SU-DHL-6 (cell line): ENCODE results near the gene CFAP126.

Experiments used
- H2AFZ ChIP-seq: fragments of 200-600 bp; sonication (generic); 2 replicates; pipeline ENCODE4 v1.6.1; 2014; ENCODE audit warnings: low read depth, mild to moderate bottlenecking, moderate library complexity, mixed read lengths, antibody characterized with exemption, low read length; ENCODE audit not compliant: severe bottlenecking
- H3F3A ChIP-seq: fragments of 200-600 bp; shearing (Covaris generic); 2 replicates; pipeline ENCODE4 v1.6.0; 2016; ENCODE audit warnings: antibody characterized with exemption, mild to moderate bottlenecking; ENCODE audit not compliant: insufficient read depth
- H3K27ac ChIP-seq: fragments of 200-600 bp; sonication (generic); 2 replicates; pipeline ENCODE4 v1.5.1; 2016; ENCODE audit warnings: low read depth, mild to moderate bottlenecking, low read length, moderate library complexity, mixed read lengths
- H3K27me3 ChIP-seq: fragments of 200-600 bp; sonication (generic), shearing (Covaris generic); 2 replicates; pipeline ENCODE4 v1.6.0; 2014; ENCODE audit warnings: mild to moderate bottlenecking, low read length
- H3K36me3 ChIP-seq: fragments of 200-600 bp; sonication (generic); 2 replicates; pipeline ENCODE4 v1.6.1; 2014; ENCODE audit warnings: mild to moderate bottlenecking, low read length, mixed read lengths
- H3K4me2 ChIP-seq: fragments of 300-600, 200-600 bp; shearing (Covaris generic), sonication (generic); 2 replicates; pipeline ENCODE4 v1.6.0; 2014; ENCODE audit warnings: low read length, low read depth, mild to moderate bottlenecking; ENCODE audit not compliant: poor library complexity, severe bottlenecking
- H3K4me3 ChIP-seq: fragments of 200-600 bp; sonication (generic); 2 replicates; pipeline ENCODE4 v1.5.1; 2014; ENCODE audit warnings: antibody characterized with exemption, low read length, mild to moderate bottlenecking, mixed read lengths; ENCODE audit not compliant: insufficient read depth, poor library complexity, severe bottlenecking
- H3K79me2 ChIP-seq: fragments of 200-600 bp; sonication (generic); 2 replicates; pipeline ENCODE4 v1.6.1; 2014; ENCODE audit warnings: mild to moderate bottlenecking, low read length, moderate library complexity; ENCODE audit not compliant: insufficient read depth
- H3K9ac ChIP-seq: fragments of 200-600 bp; sonication (generic); 2 replicates; pipeline ENCODE4 v1.7.0; 2014; ENCODE audit warnings: mild to moderate bottlenecking, low read length
- H3K9me2 ChIP-seq: fragments of 200-600 bp; sonication (generic); replicated peaks from 2 replicates; pipeline ENCODE4 v1.6.1; 2014; ENCODE audit warnings: low read length; ENCODE audit not compliant: insufficient read depth
- H3K9me3 ChIP-seq: fragments of 200-600 bp; sonication (generic); 2 replicates; pipeline ENCODE4 v1.6.1; 2014; ENCODE audit warnings: low read length, mixed read lengths; ENCODE audit not compliant: insufficient read depth
- H4K20me1 ChIP-seq: fragments of 200-600 bp; sonication (generic); 2 replicates; pipeline ENCODE4 v1.6.1; 2014; ENCODE audit warnings: low read depth, mild to moderate bottlenecking, antibody characterized with exemption, low read length, moderate library complexity, mixed read lengths
- CTCF ChIP-seq: fragments of 200-600 bp; sonication (generic); IDR thresholded peaks from one replicate; pipeline ENCODE4 v1.5.1; 2017; ENCODE audit warnings: antibody characterized with exemption, mild to moderate bottlenecking, low read length, moderate library complexity; ENCODE audit not compliant: insufficient read depth, poor library complexity, severe bottlenecking
- EZH2phosphoT487 ChIP-seq: fragments of 200-600 bp; sonication (generic), shearing (Covaris generic); conservative IDR thresholded peaks from 2 replicates; pipeline ENCODE4 v1.6.1; 2018; ENCODE audit warnings: mild to moderate bottlenecking, antibody characterized with exemption, low read length, moderate library complexity, mixed read lengths

Gene CFAP126

GRCh38 chr1:161351482-161351881, 16.2 kb downstream of the CFAP126 start:
- no peaks in the 10 kb centered on the region for H4K20me1 ChIP-seq
- no peaks in the 10 kb centered on the region for H3K27me3 ChIP-seq
- no peaks in the 10 kb centered on the region for H3K79me2 ChIP-seq
- no peak overlapping the region for H3K27ac ChIP-seq
- TF ChIP-seq CTCF, result no peak
- no peak for TF ChIP-seq EZH2phosphoT487
- no peaks in the 10 kb centered on the region for H3K36me3 ChIP-seq
- H3K9ac ChIP-seq, result no peak overlapping the region
- no peaks in the 10 kb centered on the region for H3F3A ChIP-seq
- H3K9me2 ChIP-seq, result no peaks in the 10 kb centered on the region
- no peak overlapping the region for H2AFZ ChIP-seq
- no peaks in the 10 kb centered on the region for H3K9me3 ChIP-seq
- no peak overlapping the region for H3K4me3 ChIP-seq
- H3K4me2 ChIP-seq, result no peak overlapping the region

GRCh38 chr1:161350671-161351070, 17.0 kb downstream of the CFAP126 start:
- Histone ChIP-seq H3K9me3 (no peaks in the 10 kb centered on the region), H2AFZ (no peak overlapping the region), H3K36me3 (no peaks in the 10 kb centered on the region), H3K9me2 (no peaks in the 10 kb centered on the region), H3K4me3 (no peak overlapping the region), H3K9ac (no peak overlapping the region), H4K20me1 (no peaks in the 10 kb centered on the region), H3K79me2 (no peaks in the 10 kb centered on the region), H3K4me2 (no peak overlapping the region), H3K27ac (no peak overlapping the region), H3K27me3 (no peaks in the 10 kb centered on the region), H3F3A (no peaks in the 10 kb centered on the region)
- TF ChIP-seq CTCF (no peak), EZH2phosphoT487 (no peak)

- no peaks in the 10 kb centered on the region for H3K79me2 ChIP-seq
Measured at GRCh38 chr1:161342821-161343220, 24.9 kb downstream of the CFAP126 start.

More at GRCh38 chr1:161342821-161343220, 24.9 kb downstream of the CFAP126 start:
- no peak for TF ChIP-seq EZH2phosphoT487
- TF ChIP-seq CTCF, result no peak
- no peak overlapping the region for H3K9ac ChIP-seq
- no peak overlapping the region for H3K4me2 ChIP-seq
- H3K4me3 ChIP-seq, result no peak overlapping the region
- no peak overlapping the region for H3K27ac ChIP-seq
- no peaks in the 10 kb centered on the region for H3K27me3 ChIP-seq
- no peaks in the 10 kb centered on the region for H3K9me3 ChIP-seq
- H2AFZ ChIP-seq, result no peak overlapping the region
- no peaks in the 10 kb centered on the region for H3K9me2 ChIP-seq
- H3K36me3 ChIP-seq, result no peaks in the 10 kb centered on the region; the same call in 1 of the 2 replicates
- H4K20me1 ChIP-seq, result no peaks in the 10 kb centered on the region
- H3F3A ChIP-seq, result no peaks in the 10 kb centered on the region
